HT1080 (cell line): ENCODE results near the gene MAPK8. TPM values are rescaled to one million over a fixed set of nuclear protein-coding genes. Genes with fewer than 3 reads are reported as not detected.
A peak's percentile ranks its signal among the peaks of the same experiment; 100 is the strongest.

Experiments used
- DNase-seq: peaks from one replicate; pipeline ENCODE4 v3.0.0-alpha.2; 2015; ENCODE audit warnings: low read depth
- total RNA-seq: library from RNA; depleted of rRNA; stranded (reverse); fragments of >200 nt; shearing (Covaris generic); gene quantifications from 2 replicates; pipeline ENCODE4 v1.2.3, GENCODE V29; 2014

MAPK8 gene
- total RNA-seq, 1 experiment from 2014 or later = 69.9 TPM

DNA sequence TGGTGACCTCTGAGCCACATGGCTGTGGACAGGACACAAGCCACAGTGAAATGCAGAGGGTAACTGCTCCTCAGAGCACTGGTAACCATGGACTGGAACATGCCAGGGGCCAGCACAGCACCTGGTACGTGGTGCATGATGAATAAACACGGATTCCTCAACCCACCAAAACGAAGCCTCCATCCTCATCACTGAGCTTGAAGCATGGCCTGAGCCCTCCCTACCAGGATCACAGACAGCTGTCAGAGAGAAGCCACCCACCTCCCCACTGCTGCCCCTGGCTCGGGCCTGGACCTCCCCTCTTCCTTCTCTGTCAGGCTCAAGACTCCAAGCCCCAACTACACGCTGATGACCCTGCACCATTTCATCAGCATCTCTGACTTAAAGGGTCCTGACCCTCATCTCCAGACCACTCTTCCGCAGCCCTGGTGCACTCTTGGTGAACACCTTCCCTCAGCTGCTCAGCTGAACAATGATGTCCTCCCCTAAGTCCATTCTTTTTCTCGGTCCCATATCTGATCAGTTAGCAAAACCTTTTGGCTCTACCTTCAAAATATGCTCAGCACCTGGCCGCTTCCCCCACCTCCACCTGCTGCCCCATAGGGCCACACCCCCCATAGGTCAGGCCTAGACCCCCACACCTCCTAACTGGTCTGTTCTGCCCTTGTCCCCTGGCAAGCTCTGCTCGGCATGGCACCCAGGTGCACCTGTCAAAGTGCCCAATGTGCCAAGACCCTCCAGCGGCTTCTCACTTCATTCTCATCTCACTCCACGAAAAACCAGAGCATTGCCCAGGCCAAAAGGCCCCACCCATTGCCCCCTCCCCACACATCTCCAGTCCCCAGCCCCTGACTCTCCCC, 141.1 kb downstream of the MAPK8 start:
- DNase-seq = no peak

DNA sequence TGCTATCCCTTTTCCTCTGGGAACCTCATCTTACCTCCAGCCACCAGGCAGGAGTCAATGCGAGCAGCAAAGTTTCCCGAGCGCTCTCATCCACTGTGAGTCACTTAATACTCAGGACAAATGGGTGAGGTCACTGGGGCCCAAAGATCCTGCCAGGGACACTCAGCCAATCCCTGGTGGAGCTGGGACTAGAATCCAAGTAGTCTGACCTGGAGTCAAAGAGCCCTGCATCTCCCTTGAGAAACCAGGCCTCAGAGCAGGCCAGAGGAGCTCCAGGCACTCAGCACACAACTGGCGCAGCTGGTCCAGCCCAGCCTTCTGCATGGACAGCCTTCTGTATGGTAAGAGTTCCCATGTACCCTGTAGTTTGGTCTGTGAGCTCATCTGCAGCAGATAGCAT, 142.3 kb downstream of the MAPK8 start:
- DNase-seq = peak; percentile 73

DNA sequence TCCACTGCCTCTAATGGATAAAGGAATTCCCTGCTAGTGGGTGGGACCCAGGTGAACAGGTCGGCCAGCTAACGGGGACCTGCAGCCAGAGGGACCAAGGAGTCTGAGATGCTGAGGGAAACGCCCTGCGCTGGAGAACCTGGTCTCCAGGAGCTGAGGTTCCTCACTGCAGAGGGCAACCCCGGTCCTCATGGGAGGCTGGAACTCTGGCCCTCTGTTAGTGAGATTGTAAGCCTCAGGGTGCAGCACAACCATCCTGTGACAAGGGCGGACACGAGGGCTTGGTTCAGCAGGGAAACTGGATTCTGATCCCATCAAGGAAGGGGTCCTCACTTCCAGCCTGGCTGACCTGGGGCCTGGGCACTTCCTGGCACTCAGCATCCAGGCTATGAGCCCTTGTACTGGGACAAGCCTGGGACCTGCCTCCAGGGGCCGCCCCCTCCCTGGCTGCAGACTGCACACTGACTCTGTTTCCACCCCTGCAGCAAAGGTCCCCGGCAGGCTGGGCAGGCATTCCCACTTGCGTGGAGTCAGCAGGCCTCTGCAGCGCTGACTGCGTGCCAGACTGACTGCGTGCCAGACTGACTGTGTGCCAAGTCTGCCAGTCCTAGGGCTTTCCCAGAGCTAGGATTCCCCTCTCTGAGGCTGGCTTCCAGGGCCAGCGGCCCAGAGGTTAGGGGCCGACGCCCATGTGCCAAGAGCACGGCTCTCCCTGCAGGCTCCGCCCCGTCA, 143.2 kb downstream of the MAPK8 start:
- no peak for DNase-seq

DNA sequence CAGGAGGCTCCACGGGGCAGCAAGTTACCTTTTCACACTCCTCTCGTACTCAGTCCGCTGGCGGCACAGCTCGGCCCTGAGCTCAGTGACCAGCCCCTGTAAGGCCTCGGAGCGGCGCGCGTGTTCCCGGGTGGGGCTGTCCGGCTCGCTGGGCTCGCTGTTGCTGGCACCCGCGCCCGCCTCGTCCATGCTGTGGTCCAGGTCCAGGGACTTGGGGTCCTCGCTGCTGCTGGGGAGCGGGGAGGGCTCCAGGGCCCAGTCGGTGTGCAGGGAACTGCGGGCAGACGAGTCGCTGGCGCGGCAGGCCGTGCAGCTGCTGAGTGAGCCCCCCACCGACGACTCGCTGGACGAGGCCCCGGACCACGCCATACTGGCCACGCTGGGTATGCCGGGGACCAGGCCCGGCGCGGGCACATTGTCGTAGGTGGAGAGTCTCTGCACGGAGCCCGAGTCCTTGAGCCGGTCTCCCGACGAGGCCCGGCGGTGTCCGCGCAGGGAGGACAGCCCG, 143.8 kb downstream of the MAPK8 start:
- no peak for DNase-seq

DNA sequence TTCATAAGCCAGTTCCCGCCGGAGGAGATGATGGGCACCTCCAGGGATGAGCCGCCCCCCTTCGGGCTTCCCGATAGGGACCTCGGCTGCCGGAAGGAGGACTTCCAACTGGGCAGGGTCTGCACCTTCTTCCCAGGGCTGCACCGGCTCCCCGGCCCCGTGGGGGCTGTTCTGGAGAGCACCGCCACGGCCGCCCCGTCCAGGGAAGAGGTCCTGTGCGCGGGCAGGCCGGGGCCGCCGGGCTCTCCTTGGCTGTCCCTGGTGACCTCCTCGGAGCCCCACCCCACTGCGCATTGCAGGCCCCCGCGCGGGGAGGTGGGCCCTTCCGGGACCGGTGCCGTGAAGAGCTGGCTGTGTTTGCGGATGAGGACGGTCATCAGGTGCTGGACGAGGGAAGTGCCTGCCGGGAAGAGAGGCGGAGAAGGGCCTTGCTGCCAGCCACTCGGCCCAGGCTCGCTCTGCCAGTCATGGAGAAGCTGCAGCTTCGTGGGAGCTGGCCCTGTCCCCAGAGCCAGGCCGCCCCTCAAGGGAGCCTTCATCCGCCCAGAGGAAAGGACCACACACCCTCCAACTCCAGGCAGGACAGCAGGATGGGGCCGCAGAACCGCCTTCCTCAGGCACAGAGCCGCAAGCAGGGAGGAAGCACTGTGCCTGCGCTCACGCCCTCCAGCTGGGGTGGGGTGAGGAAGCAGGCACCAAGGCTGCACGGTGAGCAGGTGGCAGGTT, 144.4 kb downstream of the MAPK8 start:
- no peak for DNase-seq

DNA sequence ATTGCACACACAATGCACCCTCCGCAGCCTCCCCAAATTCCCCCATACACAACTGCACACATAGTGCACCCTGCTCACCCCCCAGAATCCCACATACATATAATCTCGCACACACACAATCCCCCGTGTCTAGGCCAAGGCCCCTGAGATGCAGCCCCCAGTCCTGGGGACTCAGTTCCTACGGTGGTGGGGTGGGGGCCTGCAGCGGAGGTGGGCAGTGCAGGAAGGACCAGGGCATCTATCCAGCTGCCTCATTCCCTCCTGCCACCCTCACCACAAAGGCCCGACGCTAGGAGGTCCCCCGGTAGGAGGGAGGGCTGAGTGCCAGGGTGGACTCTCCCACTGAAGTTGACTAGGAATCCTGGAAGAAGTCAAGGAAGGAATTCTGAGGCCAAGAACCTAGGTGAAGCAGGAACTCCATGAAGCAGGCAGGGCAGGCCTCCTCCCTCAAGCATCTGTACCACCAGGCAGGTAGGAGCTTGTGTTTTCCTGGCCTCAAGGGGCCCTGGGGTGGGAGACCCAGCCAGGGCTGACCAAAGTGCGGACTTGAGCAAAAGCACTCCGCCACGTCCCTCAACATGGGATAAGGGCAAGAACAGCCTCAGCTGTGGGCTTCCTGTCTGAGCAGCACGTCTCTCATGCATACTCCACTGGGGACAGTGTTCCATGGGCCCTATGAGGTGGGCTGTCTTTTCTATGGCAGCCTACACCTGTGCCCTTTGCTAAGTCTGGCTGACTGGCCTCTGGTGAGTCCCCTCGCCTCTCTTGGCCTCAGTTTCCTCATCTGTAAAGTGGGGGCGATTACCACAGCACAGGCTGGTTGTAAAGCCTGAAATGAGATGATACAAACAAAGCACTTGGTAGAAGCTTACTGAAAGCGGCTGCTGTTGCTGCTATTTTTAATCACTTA, 145.7 kb downstream of the MAPK8 start:
- DNase-seq = no peak

DNA sequence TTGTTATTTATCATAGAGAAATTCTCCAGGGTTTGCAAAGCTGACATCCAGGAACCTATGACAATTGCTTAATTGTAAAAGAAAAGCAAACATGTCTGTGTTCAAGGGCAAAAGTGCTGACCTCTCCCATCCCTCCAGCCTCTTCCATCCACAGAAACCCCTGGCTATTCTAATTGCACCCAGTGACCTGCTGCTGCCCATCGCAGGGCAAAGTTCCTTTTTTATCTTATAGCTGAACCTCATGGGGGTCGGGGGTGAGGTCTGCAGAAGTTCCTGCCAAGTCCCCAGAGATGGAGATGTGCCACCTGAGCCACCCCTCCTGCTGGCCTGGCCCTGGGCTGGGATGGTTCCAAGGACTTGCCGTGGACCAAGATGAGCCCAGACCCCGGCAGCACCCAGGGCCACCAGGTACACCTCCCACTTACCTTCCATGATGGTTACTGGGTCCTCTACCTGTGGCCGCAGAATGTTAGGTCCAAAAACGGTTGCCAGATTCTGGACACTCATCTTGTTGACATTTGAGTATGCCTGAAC, 146.5 kb downstream of the MAPK8 start:
- DNase-seq = no peak

DNA sequence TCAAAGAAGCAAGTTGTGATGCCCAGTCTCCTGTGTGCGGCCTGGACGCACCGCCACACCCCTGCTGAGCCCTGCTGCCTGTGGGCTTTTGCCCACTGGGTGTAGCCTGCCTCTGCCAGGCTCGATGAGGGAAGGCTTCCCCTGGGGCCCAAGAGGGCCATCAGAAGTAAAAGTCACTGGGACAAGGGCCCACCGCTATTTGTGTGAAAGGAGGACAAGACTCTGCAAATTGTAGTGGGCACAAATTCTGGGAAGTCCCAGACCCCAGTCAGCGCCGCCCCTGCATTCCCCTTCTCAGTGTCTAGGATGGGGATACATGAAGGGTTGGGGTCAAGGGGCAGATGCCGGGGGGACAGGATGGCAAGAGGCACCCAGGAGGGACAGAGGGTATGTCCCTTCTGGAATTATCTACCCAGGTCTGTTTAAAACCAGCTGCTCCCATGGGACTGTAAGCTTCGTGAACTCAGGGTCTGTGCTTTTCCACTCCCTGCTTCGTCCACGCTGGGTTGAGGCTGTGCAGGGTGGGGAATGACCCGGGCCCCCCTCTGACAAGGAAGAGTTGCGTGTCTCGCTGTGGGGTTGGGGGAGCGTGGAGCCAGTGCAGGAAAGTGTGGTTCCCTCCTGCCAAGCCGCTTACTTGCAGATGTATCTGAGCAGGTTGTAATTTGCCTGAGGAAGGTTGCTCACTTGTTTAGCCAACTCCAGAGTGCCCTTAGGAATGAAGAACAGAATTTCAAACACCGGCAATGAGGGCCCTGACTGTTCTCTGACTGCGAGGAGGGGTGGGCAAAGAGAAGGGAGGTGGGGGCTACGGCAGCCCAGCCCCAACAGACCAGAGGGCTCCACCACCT, 147.2 kb downstream of the MAPK8 start:
- DNase-seq = no peak

DNA sequence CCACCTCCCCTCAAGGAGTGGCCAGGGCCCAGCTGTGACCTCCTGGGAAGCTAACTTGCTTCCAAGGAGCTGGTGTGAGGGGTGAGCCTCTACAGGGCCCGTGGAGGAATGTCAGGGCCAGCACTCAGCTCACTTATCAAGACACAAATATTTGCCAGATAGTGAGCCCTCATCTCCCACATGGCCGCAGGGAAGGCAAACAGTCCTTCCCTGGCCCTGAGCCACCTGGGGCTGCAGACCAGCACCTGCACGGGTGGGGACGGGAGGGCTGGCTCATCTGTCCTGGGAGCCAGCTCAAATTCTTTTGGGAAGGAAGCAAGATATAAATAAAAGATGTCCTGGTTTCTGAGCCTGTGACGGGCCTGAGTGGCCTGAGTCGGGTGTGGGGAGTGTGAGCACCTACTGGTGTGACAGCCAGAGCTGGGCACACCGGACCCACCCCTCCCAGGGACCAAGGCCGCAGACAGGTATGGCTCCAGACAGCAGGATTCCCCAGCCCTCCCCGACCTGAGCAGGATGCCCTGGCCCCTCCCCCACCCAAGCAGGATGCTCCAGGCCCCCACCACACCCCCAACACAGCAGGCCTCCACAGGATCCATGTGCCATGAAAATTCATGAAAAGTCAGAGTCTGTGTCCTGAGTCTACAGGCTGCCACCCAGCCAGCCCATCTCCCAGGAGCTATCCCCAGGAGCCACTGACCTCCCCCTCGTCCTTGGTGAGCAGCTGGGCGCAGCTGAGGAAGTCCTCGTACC, 148.0 kb downstream of the MAPK8 start:
- no peak for DNase-seq

DNA sequence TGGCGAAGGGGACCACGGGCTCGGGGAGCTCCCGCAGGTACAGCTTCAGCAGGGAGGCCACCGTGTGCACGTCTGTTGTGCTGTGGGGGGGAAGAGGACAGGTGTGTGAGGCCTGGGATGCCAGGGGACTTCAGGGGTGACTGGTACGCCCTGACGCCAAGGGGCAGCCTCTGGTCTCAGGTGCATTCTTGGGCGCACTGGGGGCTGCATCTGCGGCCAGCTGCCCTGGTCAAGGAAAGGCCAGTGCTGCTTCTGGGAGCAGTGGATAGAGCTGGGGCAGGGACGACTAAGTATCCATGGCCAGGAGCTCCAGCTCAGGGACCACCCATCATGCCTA, 148.5 kb downstream of the MAPK8 start:
- DNase-seq = no peak

DNA sequence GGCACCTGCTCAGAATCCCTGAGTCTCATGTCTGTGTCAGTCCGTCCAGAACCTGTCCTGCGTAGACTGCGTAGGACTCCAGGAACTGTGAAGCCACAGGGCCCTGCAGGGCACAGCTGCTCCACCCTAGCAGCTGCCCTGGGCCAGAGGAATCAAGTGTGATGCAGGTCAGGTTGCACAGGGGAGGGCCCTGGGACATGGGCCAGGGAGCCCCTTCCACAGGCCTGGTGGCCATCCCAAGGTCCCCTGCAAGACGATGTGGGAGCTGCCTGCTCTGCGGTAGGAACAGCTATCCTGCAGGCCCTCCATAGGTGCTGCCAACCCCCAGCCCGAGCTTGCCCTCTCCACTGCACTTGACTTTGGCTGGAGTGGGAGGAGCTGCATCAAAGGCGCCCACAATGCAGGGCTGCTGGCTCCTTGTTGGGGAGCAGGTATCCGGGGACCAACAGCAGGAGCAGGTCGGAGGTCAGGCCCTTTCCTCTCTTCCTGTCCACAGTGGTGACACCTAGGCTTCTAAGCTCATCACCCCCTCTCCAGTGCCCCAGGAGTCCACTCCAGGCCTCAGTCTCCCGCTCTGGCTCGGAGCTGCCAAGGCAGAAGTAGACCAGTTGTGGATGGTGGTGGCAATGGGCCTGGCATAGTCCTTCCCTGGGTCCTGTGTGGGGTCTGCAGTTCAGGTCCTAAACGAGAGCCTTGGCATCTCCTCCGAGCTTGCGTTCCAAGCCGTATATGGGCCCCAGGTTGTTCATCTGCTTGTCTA, 149.1 kb downstream of the MAPK8 start:
- no peak for DNase-seq

DNA sequence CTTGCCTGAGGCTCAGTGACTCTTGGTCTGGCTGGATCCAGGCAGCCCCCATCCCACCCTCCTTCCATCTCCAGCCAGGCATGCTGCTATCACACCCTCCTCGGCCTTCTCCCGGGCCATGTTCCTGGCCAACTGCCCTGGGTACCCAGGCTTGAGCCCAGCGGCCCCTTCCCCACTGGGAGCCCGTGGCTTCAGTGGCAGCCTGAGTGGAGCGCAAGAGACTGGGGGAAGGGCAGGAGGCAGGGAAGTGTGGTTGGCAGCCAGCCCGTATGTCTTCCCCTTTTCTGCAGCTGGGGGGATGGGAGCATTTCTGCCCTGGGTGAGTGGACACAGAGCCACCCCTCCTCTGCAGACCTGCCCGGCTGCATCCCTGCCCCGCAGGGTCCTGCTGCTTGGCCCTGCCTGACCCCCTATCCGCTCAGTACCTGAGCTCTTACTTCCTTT, 149.9 kb downstream of the MAPK8 start:
- no peak for DNase-seq

DNA sequence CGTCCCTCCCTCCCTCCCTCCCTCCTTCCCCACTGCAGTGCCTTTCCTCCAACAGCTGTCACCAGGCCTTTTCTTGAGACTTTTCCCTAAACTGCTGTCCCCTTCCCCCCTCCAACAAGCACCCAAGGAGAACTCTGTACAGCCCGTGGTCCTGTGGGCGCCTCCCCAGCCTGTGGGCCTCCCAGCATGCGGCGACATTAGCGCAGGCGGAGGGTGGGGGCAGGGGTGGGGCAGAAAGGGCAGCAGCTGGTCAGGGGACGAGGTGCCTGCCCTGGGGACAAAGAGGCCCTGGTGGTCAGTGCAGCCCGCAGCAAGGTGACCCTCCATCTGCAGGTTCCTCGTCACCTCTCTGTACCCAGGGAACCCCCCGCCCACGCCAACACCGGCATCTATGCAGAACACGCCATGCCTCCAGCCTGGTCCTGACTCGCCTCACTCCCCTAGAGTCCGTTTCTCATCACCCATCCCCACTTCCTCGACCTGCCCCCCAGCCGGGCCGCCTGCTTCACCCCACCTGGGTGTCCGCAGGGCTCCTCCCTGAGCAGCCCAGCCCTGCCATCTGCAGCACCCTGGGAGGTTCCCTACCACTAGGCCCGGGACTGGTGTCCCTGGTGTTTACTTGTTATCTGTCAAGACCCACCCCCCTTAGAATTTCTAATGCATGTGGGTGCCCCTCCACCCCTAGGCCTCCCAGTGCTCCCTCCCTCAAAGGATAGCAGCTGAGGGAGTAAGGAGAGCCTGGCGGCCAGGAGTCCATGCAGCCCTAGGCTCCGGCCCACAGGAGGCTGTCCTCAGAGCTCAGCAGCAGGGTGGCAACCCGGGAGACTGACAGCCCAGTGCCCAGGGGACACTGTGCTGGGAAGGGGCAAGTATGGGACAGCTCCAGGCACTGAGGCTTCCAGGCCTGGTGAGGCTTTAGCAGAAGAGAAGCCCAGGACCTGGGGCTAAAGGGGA, 150.6 kb downstream of the MAPK8 start:
- no peak for DNase-seq

DNA sequence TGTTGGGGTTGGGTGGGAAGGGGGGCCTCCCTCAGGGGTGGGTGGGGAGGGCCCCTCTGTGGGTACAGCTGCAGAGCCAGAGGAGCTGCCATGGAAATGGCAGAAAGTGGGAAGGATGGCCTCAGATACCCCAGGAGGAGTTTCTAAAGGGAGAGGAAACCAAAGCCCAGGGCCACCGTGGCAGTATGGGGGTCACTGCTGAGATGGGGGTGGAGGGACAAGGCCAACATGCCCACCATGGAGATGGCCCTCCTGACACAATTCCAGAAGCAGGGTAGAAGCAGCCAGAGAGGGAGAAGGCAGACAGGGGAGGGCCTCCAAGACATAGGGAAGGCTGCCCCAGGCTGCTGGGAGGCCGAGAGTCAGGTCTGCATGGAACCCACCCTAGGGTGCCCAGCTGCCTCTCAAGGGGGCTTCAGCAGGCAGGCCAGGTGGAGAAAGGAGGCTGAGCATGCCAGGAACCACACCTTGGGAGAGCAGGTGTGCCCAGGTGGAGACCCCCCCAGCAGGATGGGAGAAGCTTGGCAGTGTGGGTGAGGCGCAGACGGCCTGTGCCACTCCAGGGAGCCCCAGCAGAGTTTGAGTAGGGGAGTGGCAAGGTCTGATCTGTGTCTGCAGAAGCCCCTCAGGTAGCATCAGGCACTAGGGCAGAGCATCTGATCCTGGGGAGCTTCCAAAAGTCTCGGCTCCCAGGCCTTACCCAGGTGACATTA, 151.6 kb downstream of the MAPK8 start:
- DNase-seq = no peak

DNA sequence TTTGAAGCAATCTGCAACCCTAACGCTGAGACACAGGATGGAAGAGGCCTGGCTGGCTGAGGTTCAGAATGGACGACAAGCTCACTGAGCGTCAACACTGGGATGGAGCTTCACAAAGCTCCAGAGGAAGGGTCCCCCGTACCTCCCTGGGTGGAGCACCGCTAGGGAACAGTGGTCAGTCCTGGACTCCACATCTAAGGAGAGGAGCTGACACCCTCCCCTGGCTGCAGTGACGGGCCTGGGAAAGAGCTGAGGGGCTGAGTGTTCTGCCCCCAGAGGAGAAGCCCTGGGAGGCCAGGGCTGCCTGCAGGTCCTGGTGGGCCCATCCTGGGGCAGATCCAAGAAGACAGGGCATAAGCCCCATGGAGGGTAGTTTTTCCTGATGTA, 152.2 kb downstream of the MAPK8 start:
- DNase-seq = no peak
